PC-9 (cell line): ENCODE results near the gene GRM3. TPM values are rescaled to one million over a fixed set of nuclear protein-coding genes. Genes with fewer than 3 reads are reported as not detected.

Source experiments
- BruUV-seq: library from RNA; stranded (reverse); fragments of 400-500 nt; replicated peaks from 2 replicates; lab custom pipeline; 2021; lab: Mats Ljungman, UMichigan
- CTCF ChIA-PET: fragments of 300-600 bp; sonication (Branson Sonifier 250); formaldehyde crosslinking; loops from one replicate; lab custom pipeline; 2022; ENCODE audit warnings: antibody characterized with exemption; lab: Charles Lee
- POLR2A ChIA-PET: fragments of 300-600 bp; sonication (Branson Sonifier 250); formaldehyde crosslinking; loops from one replicate; lab custom pipeline; 2022; ENCODE audit warnings: antibody characterized with exemption; ENCODE audit not compliant: unreplicated experiment; lab: Charles Lee
- DNase-seq, 2 experiments: peaks; one replicate each; pipeline versions ENCODE4 v3.0.0 to v3.0.0-alpha.2; 2015 to 2022; ENCODE audit warnings: mixed read lengths in 1 of 2
- H2AFZ ChIP-seq: fragments of 200-600 bp; sonication (generic); 2 replicates; pipeline ENCODE4 v1.8.1; 2017; ENCODE audit warnings: antibody characterized with exemption
- H3F3A ChIP-seq: fragments of 200-600 bp; sonication (generic); 2 replicates; pipeline ENCODE4 v1.8.1; 2017; ENCODE audit warnings: antibody characterized with exemption, mild to moderate bottlenecking, low read depth; ENCODE audit not compliant: insufficient read depth
- H3K27ac ChIP-seq: fragments of 200-600 bp; sonication (generic); 2 replicates; pipeline ENCODE4 v1.6.1; 2016; ENCODE audit warnings: mixed run types
- H3K27me3 ChIP-seq: fragments of 200-600 bp; sonication (generic); 2 replicates; pipeline ENCODE4 v1.6.1; 2016; ENCODE audit warnings: low read depth, mixed run types; ENCODE audit not compliant: insufficient read depth
- H3K36me3 ChIP-seq: fragments of 200-600 bp; sonication (generic); 2 replicates; pipeline ENCODE4 v1.6.1; 2016; ENCODE audit warnings: low read depth, mixed run types
- H3K4me1 ChIP-seq: fragments of 200-600 bp; sonication (generic); replicated peaks from 2 replicates; pipeline ENCODE4 v1.6.1; 2016; ENCODE audit warnings: mixed run types; ENCODE audit not compliant: insufficient read depth
- H3K4me2 ChIP-seq: fragments of 200-600 bp; sonication (generic); 2 replicates; pipeline ENCODE4 v1.6.1; 2017; ENCODE audit warnings: mixed run types
- H3K4me3 ChIP-seq: fragments of 200-600 bp; sonication (generic); 2 replicates; pipeline ENCODE4 v1.6.1; 2016; ENCODE audit warnings: mixed run types
- H3K79me2 ChIP-seq: fragments of 200-600 bp; sonication (generic); 2 replicates; pipeline ENCODE4 v1.6.1; 2017; ENCODE audit warnings: low read depth, mixed run types
- H3K9me2 ChIP-seq: fragments of 200-600 bp; sonication (generic); 2 replicates; pipeline ENCODE4 v1.8.1; 2017; ENCODE audit warnings: mild to moderate bottlenecking; ENCODE audit not compliant: insufficient read depth
- H3K9me3 ChIP-seq: fragments of 200-600 bp; sonication (generic); 2 replicates; pipeline ENCODE4 v1.8.1; 2016; ENCODE audit warnings: low read depth; ENCODE audit not compliant: insufficient read depth
- H4K20me1 ChIP-seq: fragments of 200-600 bp; sonication (generic); 2 replicates; pipeline ENCODE4 v1.8.1; 2017; ENCODE audit not compliant: insufficient read depth
- CTCF ChIP-seq: fragments of 200-600 bp; sonication (generic); conservative IDR thresholded peaks from 2 replicates; pipeline ENCODE4 v1.6.1; 2017; ENCODE audit warnings: mixed run types, antibody characterized with exemption, mild to moderate bottlenecking, moderate library complexity
- EZH2 ChIP-seq: fragments of 200-600 bp; sonication (generic); IDR thresholded peaks from 2 replicates; pipeline ENCODE4 v1.8.0; 2017; ENCODE audit warnings: antibody characterized with exemption, low read depth
- intact Hi-C: fragments of 100-400 bp; cut with micrococcal nuclease; formaldehyde crosslinking; loops from one replicate; pipeline ENCODE4 v1.10.0; 2022; ENCODE audit not compliant: unreplicated experiment
- total RNA-seq: library from RNA; stranded (reverse); gene quantifications from 2 replicates; pipeline ENCODE4 v1.2.3, GENCODE V29; 2021

GRM3 gene
- total RNA-seq, 1 experiment from 2014 or later, result not detected

GRCh38 chr7:86748843-86749719 lies 105.4 kb downstream of the GRM3 start:
- ChIA-PET POLR2A (no interaction called here), CTCF (no interaction called here)
- H3K9me2 ChIP-seq, result no peaks in the 10 kb centered on the region
- H3K4me3 ChIP-seq, result no peak overlapping the region
- H2AFZ ChIP-seq, result no peak overlapping the region
- H3K79me2 ChIP-seq, result no peaks in the 10 kb centered on the region
- no peaks in the 10 kb centered on the region for H4K20me1 ChIP-seq
- H3K36me3 ChIP-seq, result no peaks in the 10 kb centered on the region
- H3F3A ChIP-seq, result no peaks in the 10 kb centered on the region
- H3K27me3 ChIP-seq, result no peaks in the 10 kb centered on the region
- no peaks in the 10 kb centered on the region for H3K9me3 ChIP-seq
- H3K4me2 ChIP-seq, result no peak overlapping the region
- no peak for TF ChIP-seq EZH2
- TF ChIP-seq CTCF, result no peak
- intact Hi-C loops, result no loop called here
- BruUV-seq, result no TSS peak
- no peak for DNase-seq
- no peak overlapping the region for H3K27ac ChIP-seq
- no peaks in the 10 kb centered on the region for H3K4me1 ChIP-seq

- intact Hi-C loops, result no loop called here
- Histone ChIP-seq H4K20me1 (no peaks in the 10 kb centered on the region), H3F3A (no peaks in the 10 kb centered on the region), H3K4me3 (no peak overlapping the region), H3K79me2 (no peaks in the 10 kb centered on the region), H3K27me3 (no peaks in the 10 kb centered on the region), H3K9me2 (no peaks in the 10 kb centered on the region), H3K9me3 (no peaks in the 10 kb centered on the region), H2AFZ (no peak overlapping the region), H3K27ac (no peak overlapping the region), H3K4me1 (no peaks in the 10 kb centered on the region), H3K36me3 (no peaks in the 10 kb centered on the region), H3K4me2 (no peak overlapping the region)
- DNase-seq, result no peak
- BruUV-seq, result no TSS peak
- ChIA-PET POLR2A (no interaction called here), CTCF (interaction anchor here (0.5 kb wide), 1 partner anchor 13 kb away, joined by 5 read pairs; no protein-coding TSS in a partner anchor)
- TF ChIP-seq EZH2 (no peak), CTCF (no peak)
Observed at GRCh38 chr7:86749741-86750665, 106.3 kb downstream of the GRM3 start.

GRCh38 chr7:86760236-86760635 lies 116.5 kb downstream of the GRM3 start:
- Histone ChIP-seq H3K27me3 (no peaks in the 10 kb centered on the region), H4K20me1 (no peaks in the 10 kb centered on the region), H3K27ac (no peak overlapping the region), H3K79me2 (no peaks in the 10 kb centered on the region), H3K4me2 (no peak overlapping the region), H3K9me3 (no peaks in the 10 kb centered on the region), H3K36me3 (no peaks in the 10 kb centered on the region), H3F3A (no peaks in the 10 kb centered on the region), H2AFZ (no peak overlapping the region), H3K4me3 (no peak overlapping the region), H3K4me1 (no peaks in the 10 kb centered on the region), H3K9me2 (no peaks in the 10 kb centered on the region)
- no TSS peak for BruUV-seq
- intact Hi-C loops, result no loop called here
- ChIA-PET POLR2A (no interaction called here), CTCF (no interaction called here)
- no peak for DNase-seq
- TF ChIP-seq CTCF, result no peak
- no peak for TF ChIP-seq EZH2
